GM18951 (cell line): ENCODE data around the gene UBE2E1.

Source experiments
- POLR2A ChIP-seq: IDR thresholded peaks from 4 replicates; pipeline ENCODE4 v1.6.1; 2011; ENCODE audit warnings: mild to moderate bottlenecking; ENCODE audit not compliant: insufficient read length, insufficient read depth; ENCODE audit errors: extremely low read depth
- in situ Hi-C: fragments of 300-500 bp; cut with MboI; formaldehyde crosslinking; loops from one replicate; pipeline ENCODE4 v1.12.0; 2022; ENCODE audit warnings: low sequenced_read_pairs, mixed read lengths, inconsistent platforms; ENCODE audit not compliant: unreplicated experiment

Gene UBE2E1

GRCh38 chr3:23817508-23818223 is 11.9 kb downstream of the UBE2E1 start:
- in situ Hi-C loops, result no loop called here
- no peak for TF ChIP-seq POLR2A

DNA sequence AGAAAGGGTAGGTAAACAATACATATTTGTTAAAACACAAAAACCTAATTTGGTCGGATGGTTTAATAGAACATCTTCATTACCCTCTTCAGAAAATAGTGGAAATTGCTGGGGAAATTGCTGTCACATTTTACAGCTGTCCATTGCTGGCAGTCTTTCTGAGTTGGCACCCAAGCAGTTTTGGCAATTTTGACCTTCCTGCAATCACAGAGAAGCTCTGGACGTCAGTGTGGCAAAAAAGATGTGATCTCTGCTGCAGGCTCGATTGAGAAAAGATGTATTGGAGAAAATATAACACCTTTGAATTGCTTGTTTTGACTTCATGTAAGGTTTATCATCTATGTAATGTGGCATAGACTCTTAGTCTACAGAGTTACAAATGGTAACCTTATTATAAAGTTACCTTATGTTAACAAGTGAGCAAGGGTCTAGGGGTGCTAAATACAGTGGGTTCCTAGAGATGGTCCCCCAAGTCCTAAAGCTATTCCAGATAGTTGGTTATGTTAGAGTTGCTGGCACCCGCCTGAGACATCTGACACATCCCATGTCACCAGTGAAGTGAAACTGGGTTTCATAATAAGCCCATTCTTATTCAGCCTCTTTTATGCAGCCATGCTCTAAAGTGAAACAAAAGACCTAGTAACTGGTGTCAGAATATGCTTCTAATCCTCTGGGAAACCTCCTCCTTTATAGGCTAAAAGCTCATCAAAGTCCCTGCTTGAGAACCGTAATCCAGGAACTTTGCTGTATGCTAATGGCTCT is 14.0 kb downstream of the UBE2E1 start:
- no peak for TF ChIP-seq POLR2A
- in situ Hi-C loops, result no loop called here

GRCh38 chr3:23820888-23821287 is 15.1 kb downstream of the UBE2E1 start:
- no peak for TF ChIP-seq POLR2A
- in situ Hi-C loops, result no loop called here

DNA sequence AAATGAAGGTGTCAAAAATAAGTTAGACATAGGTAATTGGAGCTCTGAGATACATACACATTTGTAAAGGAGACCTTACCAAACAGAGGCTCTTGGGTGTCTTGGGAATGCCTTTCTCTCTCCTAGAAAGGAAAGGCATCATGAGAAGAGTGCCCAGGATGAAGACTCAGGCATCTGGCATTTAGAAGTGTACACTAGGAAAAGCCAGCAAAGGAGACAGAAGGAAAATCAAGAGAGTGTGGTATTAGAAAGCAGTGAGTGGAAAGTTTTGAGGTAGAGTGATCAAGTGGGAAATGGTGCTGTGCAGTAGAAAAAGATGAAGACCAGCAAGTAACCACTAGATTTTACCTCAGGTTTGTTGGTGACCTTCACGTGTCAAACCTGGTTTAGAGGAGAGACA is 16.1 kb downstream of the UBE2E1 start:
- in situ Hi-C loops, result no loop called here
- TF ChIP-seq POLR2A, result no peak

GRCh38 chr3:23822559-23822958 is 16.8 kb downstream of the UBE2E1 start:
- no peak for TF ChIP-seq POLR2A
- in situ Hi-C loops, result no loop called here

GRCh38 chr3:23823620-23824019 is 17.9 kb downstream of the UBE2E1 start:
- in situ Hi-C loops, result no loop called here
- no peak for TF ChIP-seq POLR2A

GRCh38 chr3:23824699-23825444 is 19.1 kb downstream of the UBE2E1 start:
- in situ Hi-C loops, result no loop called here
- no peak for TF ChIP-seq POLR2A

- TF ChIP-seq POLR2A, result no peak
- in situ Hi-C loops, result no loop called here
Observed at GRCh38 chr3:23825802-23826201, 20.0 kb downstream of the UBE2E1 start.

- TF ChIP-seq POLR2A, result no peak
- in situ Hi-C loops, result no loop called here
Observed at GRCh38 chr3:23826382-23827064, 20.8 kb downstream of the UBE2E1 start.

GRCh38 chr3:23829242-23829934 is 23.6 kb downstream of the UBE2E1 start:
- no peak for TF ChIP-seq POLR2A

GRCh38 chr3:23830869-23831484 is 25.2 kb downstream of the UBE2E1 start:
- no peak for TF ChIP-seq POLR2A
- in situ Hi-C loops, result no loop called here

More at GRCh38 chr3:23829242-23829934, 23.6 kb downstream of the UBE2E1 start:
- in situ Hi-C loops, result no loop called here
